Calu3 (cell line): ENCODE measurements around the gene RRP9. TPM values are rescaled to one million over a fixed set of nuclear protein-coding genes. Genes with fewer than 3 reads are reported as not detected.
"Not testable (repeated sequence)": the region's sequence is repeated elsewhere in the genome, so short reads cannot be mapped to it uniquely, and the experiment has no call there.

Experiments
- Bru-seq: library from RNA; stranded (reverse); fragments of 400-500 nt; gene quantifications from one replicate; lab custom pipeline; 2021; lab: Mats Ljungman, UMichigan
- BruChase-seq, 2 experiments: library from RNA; stranded (reverse); fragments of 400-500 nt; gene quantifications; one replicate each; lab custom pipeline; 2021; lab: Mats Ljungman, UMichigan
- BruUV-seq: library from RNA; stranded (reverse); fragments of 400-500 nt; replicated peaks from 2 replicates; lab custom pipeline; 2021; lab: Mats Ljungman, UMichigan
- CTCF ChIA-PET: fragments of 300-600 bp; sonication (Branson Sonifier 250); formaldehyde crosslinking; loops from one replicate; lab custom pipeline; 2022; ENCODE audit warnings: antibody characterized with exemption; lab: Charles Lee
- DNase-seq: peaks from one replicate; pipeline ENCODE4 v3.0.0; 2022
- H3K27ac Mint-ChIP-seq: one replicate; pipeline ENCODE4 v1.8.0; 2022; ENCODE audit warnings: mixed read lengths; ENCODE audit not compliant: unreplicated experiment
- H3K27me3 Mint-ChIP-seq: one replicate; pipeline ENCODE4 v1.8.0; 2022; ENCODE audit warnings: mixed read lengths; ENCODE audit not compliant: unreplicated experiment
- H3K36me3 Mint-ChIP-seq: one replicate; pipeline ENCODE4 v1.8.0; 2022; ENCODE audit warnings: mild to moderate bottlenecking, moderate library complexity, mixed read lengths; ENCODE audit not compliant: insufficient read depth, unreplicated experiment
- H3K4me1 Mint-ChIP-seq: one replicate; pipeline ENCODE4 v1.8.0; 2022; ENCODE audit warnings: mild to moderate bottlenecking, low read depth, mixed read lengths; ENCODE audit not compliant: unreplicated experiment
- H3K4me3 Mint-ChIP-seq: one replicate; pipeline ENCODE4 v1.8.0; 2022; ENCODE audit warnings: mild to moderate bottlenecking, low read depth, moderate library complexity, mixed read lengths; ENCODE audit not compliant: unreplicated experiment
- H3K9me3 Mint-ChIP-seq: one replicate; pipeline ENCODE4 v1.8.0; 2022; ENCODE audit warnings: low read depth, mixed read lengths; ENCODE audit not compliant: unreplicated experiment
- intact Hi-C: fragments of 100-400 bp; cut with micrococcal nuclease; formaldehyde crosslinking; loops from one replicate; pipeline ENCODE4 v1.10.0; 2022; ENCODE audit not compliant: unreplicated experiment
- long read RNA-seq: library from polyadenylated mRNA; stranded (forward); transcript quantifications from one replicate; pipeline ENCODE4 v2.0.0, GENCODE V29; 2022
- total RNA-seq: library from RNA; stranded (reverse); gene quantifications from 2 replicates; pipeline ENCODE4 v1.2.3, GENCODE V29; 2022
- TF ChIP-seq, protein P1 (sequence below): fragments of 200-600 bp; IDR thresholded peaks from one replicate; pipeline ENCODE4 v1.8.0; 2022; ENCODE audit warnings: antibody characterized with exemption; ENCODE audit not compliant: unreplicated experiment

Gene RRP9, protein sequence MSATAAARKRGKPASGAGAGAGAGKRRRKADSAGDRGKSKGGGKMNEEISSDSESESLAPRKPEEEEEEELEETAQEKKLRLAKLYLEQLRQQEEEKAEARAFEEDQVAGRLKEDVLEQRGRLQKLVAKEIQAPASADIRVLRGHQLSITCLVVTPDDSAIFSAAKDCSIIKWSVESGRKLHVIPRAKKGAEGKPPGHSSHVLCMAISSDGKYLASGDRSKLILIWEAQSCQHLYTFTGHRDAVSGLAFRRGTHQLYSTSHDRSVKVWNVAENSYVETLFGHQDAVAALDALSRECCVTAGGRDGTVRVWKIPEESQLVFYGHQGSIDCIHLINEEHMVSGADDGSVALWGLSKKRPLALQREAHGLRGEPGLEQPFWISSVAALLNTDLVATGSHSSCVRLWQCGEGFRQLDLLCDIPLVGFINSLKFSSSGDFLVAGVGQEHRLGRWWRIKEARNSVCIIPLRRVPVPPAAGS
- total RNA-seq, result 39.3 and 40.3 TPM in 2 replicates
- Bru-seq, nascent RNA, result percentile 66 among the genes with signal in this experiment
- BruChase-seq, experiment 1, labeled RNA remaining after a 6-hour chase, result percentile 73 among the genes with signal in this experiment
- BruChase-seq, experiment 2, labeled RNA remaining after a 2-hour chase, result percentile 66 among the genes with signal in this experiment
- long read RNA-seq, transcript RRP9-201 (15 exons, 1,578 nt), result major isoform, 63 of 72 reads
- long read RNA-seq, partial matches to known transcripts, result 6 of 72 reads
- long read RNA-seq, other reads (novel, unspliced or antisense), result 3 of 72 reads

DNA sequence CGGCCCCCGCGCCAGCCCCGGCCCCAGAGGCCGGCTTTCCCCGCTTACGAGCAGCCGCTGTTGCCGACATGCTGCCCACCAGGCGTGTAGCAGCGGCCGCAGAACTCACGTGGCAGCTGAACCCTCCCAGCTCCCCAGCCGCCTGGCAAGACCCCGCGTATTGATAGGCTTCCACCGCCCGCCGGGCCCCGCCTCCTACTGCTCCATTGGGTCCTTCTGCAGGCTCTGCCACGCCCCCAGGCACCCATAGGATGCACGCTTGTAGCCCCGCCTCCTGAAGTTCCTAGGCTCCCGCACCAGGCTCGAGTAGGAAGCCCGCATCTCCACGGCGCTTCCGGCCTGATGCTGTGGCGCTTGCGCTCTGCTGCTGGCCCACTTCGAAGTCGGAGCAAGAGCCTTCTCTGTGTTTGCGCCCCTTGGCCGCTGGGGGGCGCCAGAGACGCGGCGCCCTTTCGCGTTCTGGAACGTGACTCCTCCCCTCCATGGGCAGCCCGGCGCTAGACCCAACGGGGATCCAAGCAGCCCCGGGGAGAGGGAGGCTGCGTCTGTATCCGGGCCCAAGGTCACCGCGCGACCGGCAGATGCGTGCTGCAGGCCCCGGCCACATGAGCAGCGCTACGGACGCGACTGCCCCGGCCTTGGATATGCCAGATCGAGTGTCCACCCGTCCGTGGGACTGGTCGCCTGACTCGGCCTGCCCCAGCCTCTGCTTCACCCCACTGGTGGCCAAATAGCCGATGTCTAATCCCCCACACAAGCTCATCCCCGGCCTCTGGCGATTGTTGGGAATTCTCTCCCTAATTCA is at the start of gene RRP9, which contains the start of gene PARP3:
Gene RRP9 (minus strand): TSS at position 107 of the 805 bp plus-strand sequence. CDS start 37 bp downstream, at position 70.
Gene PARP3 (plus strand): TSS at position 566 of the 805 bp plus-strand sequence. CDS start 993 bp downstream, outside the sequence.
- intact Hi-C loops, result loop anchor here (1.0 to 5.0 kb wide), 2 partner anchors 32 to 115 kb away; partner anchors contain the start of genes ABHD14B and DUSP7
- peak within 1 kb of the TSS; percentile 62 for H3K4me3 Mint-ChIP-seq
- no peaks in the 10 kb centered on the region for H3K27me3 Mint-ChIP-seq
- H3K36me3 Mint-ChIP-seq, result peaks cover 35% of the 10 kb centered on the region
- peaks cover 15% of the 10 kb centered on the region for H3K4me1 Mint-ChIP-seq
- DNase-seq, result peak; percentile 99
- TF ChIP-seq, protein P1, sequence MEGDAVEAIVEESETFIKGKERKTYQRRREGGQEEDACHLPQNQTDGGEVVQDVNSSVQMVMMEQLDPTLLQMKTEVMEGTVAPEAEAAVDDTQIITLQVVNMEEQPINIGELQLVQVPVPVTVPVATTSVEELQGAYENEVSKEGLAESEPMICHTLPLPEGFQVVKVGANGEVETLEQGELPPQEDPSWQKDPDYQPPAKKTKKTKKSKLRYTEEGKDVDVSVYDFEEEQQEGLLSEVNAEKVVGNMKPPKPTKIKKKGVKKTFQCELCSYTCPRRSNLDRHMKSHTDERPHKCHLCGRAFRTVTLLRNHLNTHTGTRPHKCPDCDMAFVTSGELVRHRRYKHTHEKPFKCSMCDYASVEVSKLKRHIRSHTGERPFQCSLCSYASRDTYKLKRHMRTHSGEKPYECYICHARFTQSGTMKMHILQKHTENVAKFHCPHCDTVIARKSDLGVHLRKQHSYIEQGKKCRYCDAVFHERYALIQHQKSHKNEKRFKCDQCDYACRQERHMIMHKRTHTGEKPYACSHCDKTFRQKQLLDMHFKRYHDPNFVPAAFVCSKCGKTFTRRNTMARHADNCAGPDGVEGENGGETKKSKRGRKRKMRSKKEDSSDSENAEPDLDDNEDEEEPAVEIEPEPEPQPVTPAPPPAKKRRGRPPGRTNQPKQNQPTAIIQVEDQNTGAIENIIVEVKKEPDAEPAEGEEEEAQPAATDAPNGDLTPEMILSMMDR, result peak; percentile 90
- H3K27ac Mint-ChIP-seq, result peak within 1 kb of the TSS; percentile 59
- CTCF ChIA-PET, result interaction anchor here (0.7 to 3.4 kb wide), 7 partner anchors 25 to 296 kb away, joined by 3 to 30 read pairs (median 5); partner anchors contain the start of genes ABHD14A, ABHD14B, ACY1 and PCBP4
- BruUV-seq, result no TSS peak
- H3K9me3 Mint-ChIP-seq, result no peaks in the 10 kb centered on the region

DNA sequence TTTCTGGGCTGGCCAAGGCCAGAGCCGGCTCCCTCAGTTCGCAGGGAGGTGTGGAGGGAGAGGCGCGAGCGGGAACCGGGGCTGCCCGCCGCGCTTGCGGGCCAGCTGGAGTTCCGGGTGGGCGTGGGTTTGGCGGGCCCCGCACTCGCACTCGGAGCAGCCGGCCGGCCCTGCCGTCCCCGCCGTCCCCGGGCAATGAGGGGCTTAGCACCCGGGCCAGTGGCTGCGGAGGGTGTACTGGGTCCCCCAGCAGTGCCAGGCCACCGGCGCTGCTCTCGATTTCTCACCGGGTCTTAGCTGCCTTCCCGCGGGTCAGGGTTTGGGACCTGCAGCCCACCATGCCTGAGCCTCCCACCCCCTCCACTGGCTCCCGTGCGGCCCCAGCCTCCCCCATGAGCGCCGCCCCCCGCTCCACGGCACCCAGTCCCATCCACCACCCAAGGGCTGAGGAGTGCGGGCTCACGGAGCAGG is 48.8 kb upstream of the RRP9 start:
- H3K4me3 Mint-ChIP-seq, H3K27ac Mint-ChIP-seq, DNase-seq, H3K27me3 Mint-ChIP-seq, intact Hi-C loops, H3K4me1 Mint-ChIP-seq, BruUV-seq, H3K9me3 Mint-ChIP-seq: not testable (repeated sequence)
- peaks cover 59% of the 10 kb centered on the region for H3K36me3 Mint-ChIP-seq
- CTCF ChIA-PET, result interaction anchor here (1.8 kb wide), 1 partner anchor 8 kb away, joined by 10 read pairs; the partner anchor contains the start of gene ACY1

DNA sequence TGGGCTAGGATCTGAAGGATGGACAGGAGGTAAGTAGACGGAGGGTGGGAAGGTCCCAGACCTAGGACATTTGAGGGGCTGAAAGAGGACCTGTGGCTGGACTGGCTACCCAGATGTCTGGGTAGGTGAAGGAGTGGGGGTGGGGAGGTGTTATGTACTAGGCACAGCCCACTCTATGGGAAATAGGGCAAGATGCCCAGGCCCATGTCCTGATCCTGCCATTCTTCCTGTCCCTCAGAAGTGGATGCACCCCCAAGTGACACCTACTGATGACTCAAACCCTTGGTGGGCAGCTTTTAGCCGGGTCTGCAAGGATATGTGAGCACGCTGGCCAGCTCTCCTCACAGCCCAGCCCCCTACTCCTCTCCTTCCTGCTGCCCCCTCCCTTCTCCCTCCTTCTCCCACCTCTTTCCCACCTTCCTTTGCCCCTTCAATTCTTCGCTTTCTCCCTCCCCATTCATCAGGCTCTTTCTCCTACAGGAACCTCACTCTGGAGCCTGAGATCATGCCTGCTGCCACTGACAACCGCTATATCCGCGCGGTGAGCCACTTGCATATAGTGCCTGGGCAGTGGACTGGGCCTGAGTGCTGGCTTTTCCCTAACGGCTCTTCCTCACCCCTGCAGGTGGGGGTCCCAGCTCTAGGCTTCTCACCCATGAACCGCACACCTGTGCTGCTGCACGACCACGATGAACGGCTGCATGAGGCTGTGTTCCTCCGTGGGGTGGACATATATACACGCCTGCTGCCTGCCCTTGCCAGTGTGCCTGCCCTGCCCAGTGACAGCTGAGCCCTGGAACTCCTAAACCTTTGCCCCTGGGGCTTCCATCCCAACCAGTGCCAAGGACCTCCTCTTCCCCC is 46.8 kb upstream of the RRP9 start:
- intact Hi-C loops, result no loop called here
- CTCF ChIA-PET, result interaction anchor here (0.7 kb wide), 1 partner anchor 360 kb away, joined by 9 read pairs; no protein-coding TSS in a partner anchor
- H3K27ac Mint-ChIP-seq, result peak overlapping the region; percentile 42
- H3K27me3 Mint-ChIP-seq, result no peaks in the 10 kb centered on the region
- H3K36me3 Mint-ChIP-seq, result peaks cover 47% of the 10 kb centered on the region
- no peaks in the 10 kb centered on the region for H3K9me3 Mint-ChIP-seq
- no peak for DNase-seq
- H3K4me1 Mint-ChIP-seq, result no peaks in the 10 kb centered on the region
- BruUV-seq, result no TSS peak
- H3K4me3 Mint-ChIP-seq, result no peak overlapping the region
- TF ChIP-seq, protein P1, result no peak

DNA sequence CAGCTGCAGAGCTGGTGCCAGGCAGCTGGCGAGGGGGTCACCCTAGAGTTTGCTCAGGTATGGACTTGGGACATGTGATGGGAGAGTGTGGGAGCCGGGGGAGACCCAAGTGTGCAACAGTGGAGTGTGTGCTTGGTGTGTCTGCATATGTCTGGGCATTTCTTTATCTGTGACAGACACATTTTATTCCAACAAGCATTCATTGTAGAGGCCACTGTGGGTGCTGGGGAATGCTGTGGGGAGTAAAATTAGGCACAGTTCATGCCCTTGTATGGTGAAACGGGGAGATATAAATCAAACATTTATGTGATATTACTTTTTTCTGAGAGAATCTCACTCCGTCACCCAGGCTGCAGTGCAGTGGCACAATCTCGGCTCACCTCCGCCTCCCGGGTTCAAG is 45.9 kb upstream of the RRP9 start:
- intact Hi-C loops, result no loop called here
- no TSS peak for BruUV-seq

More for the DNA sequence above, 45.9 kb upstream of the RRP9 start:
- H3K36me3 Mint-ChIP-seq, result peaks cover 48% of the 10 kb centered on the region
- CTCF ChIA-PET, result no interaction called here
- TF ChIP-seq, protein P1, result no peak
- H3K9me3 Mint-ChIP-seq, result no peaks in the 10 kb centered on the region
- DNase-seq, result no peak
- H3K27me3 Mint-ChIP-seq, result no peaks in the 10 kb centered on the region
- H3K27ac Mint-ChIP-seq, result no peak overlapping the region
- no peak overlapping the region for H3K4me3 Mint-ChIP-seq
- H3K4me1 Mint-ChIP-seq, result no peaks in the 10 kb centered on the region
